IPS DF 4.7 (cell line): ENCODE data around the gene CHD3.
"Not testable (repeated sequence)": the region's sequence is repeated elsewhere in the genome, so short reads cannot be mapped to it uniquely, and the experiment has no call there.

Source experiments
- DNase-seq: peaks from one replicate; pipeline ENCODE4 v3.0.0-alpha.2; 2013; ENCODE audit warnings: low spot score; ENCODE audit errors: extremely low read depth

The CHD3 gene

GRCh38 chr17:7849751-7850504 is 38.7 kb upstream of the CHD3 start:
- no peak for DNase-seq

GRCh38 chr17:7850701-7851437 is 37.7 kb upstream of the CHD3 start:
- DNase-seq = no peak

GRCh38 chr17:7851438-7852261 is 36.9 kb upstream of the CHD3 start:
- DNase-seq = no peak

- no peak for DNase-seq
Observed at GRCh38 chr17:7852262-7852670, 36.3 kb upstream of the CHD3 start.

- DNase-seq = no peak
Observed at GRCh38 chr17:7852919-7853690, 35.5 kb upstream of the CHD3 start.

GRCh38 chr17:7853691-7854038 is 34.9 kb upstream of the CHD3 start:
- no peak for DNase-seq

- DNase-seq = no peak
Observed at GRCh38 chr17:7854078-7854777, 34.4 kb upstream of the CHD3 start.

- DNase-seq = no peak
Observed at GRCh38 chr17:7854851-7855659, 33.5 kb upstream of the CHD3 start, which contains the start of gene TMEM88. TSS of gene TMEM88 (plus strand) at chr17:7855066. CDS start at chr17:7855075, 9 bp downstream.

GRCh38 chr17:7855660-7856010 is 33.0 kb upstream of the CHD3 start:
- DNase-seq = no peak

GRCh38 chr17:7856011-7856810 is 32.4 kb upstream of the CHD3 start:
- DNase-seq = no peak

- DNase-seq = no peak
Observed at GRCh38 chr17:7856811-7857712, 31.5 kb upstream of the CHD3 start, which contains the start of gene NAA38. TSS of gene NAA38 (minus strand) at chr17:7857559. CDS start at chr17:7857463, 96 bp downstream.

- no peak for DNase-seq
Observed at GRCh38 chr17:7857713-7858521, 30.7 kb upstream of the CHD3 start, which contains the start of gene CYB5D1. TSS of gene CYB5D1 (plus strand) at chr17:7858003. CDS start at chr17:7858135, 132 bp downstream.

- no peak for DNase-seq
Observed at GRCh38 chr17:7858522-7858810, 30.1 kb upstream of the CHD3 start.

GRCh38 chr17:7859028-7859427 is 29.6 kb upstream of the CHD3 start:
- no peak for DNase-seq

GRCh38 chr17:7862692-7863437 is 25.7 kb upstream of the CHD3 start:
- DNase-seq = no peak

GRCh38 chr17:7864384-7864783 is 24.2 kb upstream of the CHD3 start:
- not testable (repeated sequence) for DNase-seq
